ENCODE data around the gene TTC39B.

- TF ChIP-seq CTCF (IDR thresholded peaks at IDR 0.05; ENCODE audit: low read length) (no peak), EZH2phosphoT487 (IDR thresholded peaks at IDR 0.05; ENCODE audit: low read length) (no peak), EZH2 (optimal IDR thresholded peaks at IDR 0.05; ENCODE audit: low read depth, low read length) (no peak)
Measured at GRCh38 chr9:15305470-15305869, 1.5 kb downstream of the TTC39B start.

Measured in MM.1S (cell line).